HCT116 (cell line): ENCODE measurements around the gene TNRC6C.

ENCODE experiments used
- CTCF ChIP-seq, 3 experiments: fragments of 200-600 bp in 1 of 3; sonication (generic) in 1 of 3; IDR thresholded peaks in 2 of 3; conservative IDR thresholded peaks in 1 of 3; 2 replicates each; pipeline ENCODE4 v1.5.1; 2012 to 2017; ENCODE audit warnings: low read depth in 2 of 3, low read length in 2 of 3, antibody characterized with exemption in 1 of 3, borderline replicate concordance in 1 of 3, control low read depth in 1 of 3, mild to moderate bottlenecking in 1 of 3, mixed read lengths in 1 of 3, mixed run types in 1 of 3, moderate library complexity in 1 of 3; ENCODE audit not compliant: insufficient read depth in 1 of 3
- EZH2phosphoT487 ChIP-seq: fragments of 200-600 bp; IDR thresholded peaks from 2 replicates; pipeline ENCODE4 v1.6.1; 2018; ENCODE audit warnings: antibody characterized with exemption, borderline replicate concordance
- FOSL1 ChIP-seq: IDR thresholded peaks from 2 replicates; pipeline ENCODE4 v1.6.1; 2012; ENCODE audit warnings: low read depth
- POLR2A ChIP-seq: IDR thresholded peaks from 2 replicates; pipeline ENCODE4 v1.7.0; 2011; ENCODE audit warnings: borderline replicate concordance; ENCODE audit not compliant: insufficient read depth, insufficient read length; ENCODE audit errors: extremely low read depth
- POLR2AphosphoS5 ChIP-seq: IDR thresholded peaks from 2 replicates; pipeline ENCODE4 v1.6.1; 2011; ENCODE audit warnings: mild to moderate bottlenecking, low read depth, low read length, moderate library complexity
- TCF7L2 ChIP-seq: IDR thresholded peaks from 2 replicates; pipeline ENCODE4 v1.7.0; 2011; ENCODE audit warnings: borderline replicate concordance, inconsistent platforms; ENCODE audit not compliant: insufficient read depth, insufficient read length; ENCODE audit errors: extremely low read depth

GRCh38 chr17:78026381-78026780, 67.9 kb downstream of the TNRC6C start:
- TF ChIP-seq POLR2A, result no peak
- TF ChIP-seq TCF7L2, result no peak
- no peak for TF ChIP-seq CTCF (IDR thresholded peaks at IDR 0.05 in 2 of 3, conservative IDR thresholded peaks at IDR 0.05 in 1 of 3; ENCODE audit: borderline replicate concordance in 1 of 3, insufficient read depth in 1 of 3, low read depth in 2 of 3, low read length in 2 of 3)
- no peak for TF ChIP-seq POLR2AphosphoS5
- no peak for TF ChIP-seq EZH2phosphoT487
- no peak for TF ChIP-seq FOSL1
